ENCODE measurements around the gene ARHGAP4. TPM values are rescaled to one million over a fixed set of nuclear protein-coding genes. Genes with fewer than 3 reads are reported as not detected.

ARHGAP4 gene
- total RNA-seq, 2 donors from 2014 or later: 56.0 to 65.0 TPM

DNA sequence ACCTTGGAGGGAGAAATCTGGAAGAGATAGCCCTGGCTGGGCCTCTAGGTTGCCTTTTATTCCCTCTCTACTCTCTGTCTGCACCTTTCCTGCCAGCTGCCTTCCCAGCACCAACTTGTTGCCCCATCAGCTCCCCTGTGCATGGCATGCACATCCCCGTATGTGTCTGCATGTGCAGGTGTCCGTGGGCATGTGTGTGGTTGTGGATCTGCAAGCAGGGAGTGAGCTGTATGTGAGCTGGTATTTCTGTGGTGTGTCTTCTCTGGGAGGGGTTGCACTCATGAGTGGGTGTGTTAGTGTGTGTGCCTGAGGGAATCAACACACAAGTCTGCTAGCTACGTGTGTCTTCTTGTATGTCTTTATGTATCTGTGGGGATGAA, 50.0 kb downstream of the ARHGAP4 start:
- TF ChIP-seq, protein P1, sequence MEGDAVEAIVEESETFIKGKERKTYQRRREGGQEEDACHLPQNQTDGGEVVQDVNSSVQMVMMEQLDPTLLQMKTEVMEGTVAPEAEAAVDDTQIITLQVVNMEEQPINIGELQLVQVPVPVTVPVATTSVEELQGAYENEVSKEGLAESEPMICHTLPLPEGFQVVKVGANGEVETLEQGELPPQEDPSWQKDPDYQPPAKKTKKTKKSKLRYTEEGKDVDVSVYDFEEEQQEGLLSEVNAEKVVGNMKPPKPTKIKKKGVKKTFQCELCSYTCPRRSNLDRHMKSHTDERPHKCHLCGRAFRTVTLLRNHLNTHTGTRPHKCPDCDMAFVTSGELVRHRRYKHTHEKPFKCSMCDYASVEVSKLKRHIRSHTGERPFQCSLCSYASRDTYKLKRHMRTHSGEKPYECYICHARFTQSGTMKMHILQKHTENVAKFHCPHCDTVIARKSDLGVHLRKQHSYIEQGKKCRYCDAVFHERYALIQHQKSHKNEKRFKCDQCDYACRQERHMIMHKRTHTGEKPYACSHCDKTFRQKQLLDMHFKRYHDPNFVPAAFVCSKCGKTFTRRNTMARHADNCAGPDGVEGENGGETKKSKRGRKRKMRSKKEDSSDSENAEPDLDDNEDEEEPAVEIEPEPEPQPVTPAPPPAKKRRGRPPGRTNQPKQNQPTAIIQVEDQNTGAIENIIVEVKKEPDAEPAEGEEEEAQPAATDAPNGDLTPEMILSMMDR (conservative IDR thresholded peaks at IDR 0.05): no peak
- Mint-ChIP-seq H3K9me3 (peaks cover 56% of the 10 kb centered on the region), H3K4me3 (no peak overlapping the region)

GRCh38 chrX:153875391-153876111, 50.5 kb downstream of the ARHGAP4 start:
- H3K36me3 Mint-ChIP-seq (ENCODE audit: low read depth): no peaks in the 10 kb centered on the region
- no peak overlapping the region for H3K27ac Mint-ChIP-seq
- TF ChIP-seq, protein P1 (conservative IDR thresholded peaks at IDR 0.05): no peak
- H3K9me3 Mint-ChIP-seq: peaks cover 54% of the 10 kb centered on the region
- no peak overlapping the region for H3K9ac ChIP-seq (ENCODE audit: extremely low read depth, low read length, poor library complexity, severe bottlenecking)
- peak overlapping the region; percentile 20 for H3K4me3 Mint-ChIP-seq
- no peak overlapping the region for H3K4me3 ChIP-seq (ENCODE audit: low read length)
- H3K27me3 ChIP-seq (ENCODE audit: control insufficient read depth, insufficient read depth, low read length, poor library complexity, severe bottlenecking): no peaks in the 10 kb centered on the region
- peaks cover 3% of the 10 kb centered on the region for H3K4me1 ChIP-seq (ENCODE audit: control insufficient read depth, insufficient read depth, low read length)
- H3K27ac ChIP-seq (ENCODE audit: low read depth, low read length): no peak overlapping the region
- H3K9me3 ChIP-seq (ENCODE audit: control insufficient read depth, low read length): no peaks in the 10 kb centered on the region
- 0 to 2% methylated on average over 4 to 30 of the region's 42 CpGs for WGBS, 2 experiments (ENCODE audit: insufficient coverage in 1 of 2, insufficient read length in 1 of 2)
- peak; percentile 91 for DNase-seq
- H3K4me1 Mint-ChIP-seq: peaks cover 27% of the 10 kb centered on the region
- H3K36me3 ChIP-seq (ENCODE audit: control insufficient read depth, insufficient read depth, low read length): no peaks in the 10 kb centered on the region
- H3K27me3 Mint-ChIP-seq (ENCODE audit: insufficient read depth): no peaks in the 10 kb centered on the region

More for the DNA sequence above, 50.0 kb downstream of the ARHGAP4 start:
- H3K4me1 ChIP-seq (ENCODE audit: control insufficient read depth, insufficient read depth, low read length): peaks cover 3% of the 10 kb centered on the region
- no peaks in the 10 kb centered on the region for H3K9me3 ChIP-seq (ENCODE audit: control insufficient read depth, low read length)
- H3K36me3 ChIP-seq (ENCODE audit: control insufficient read depth, insufficient read depth, low read length): no peaks in the 10 kb centered on the region
- Mint-ChIP-seq H3K36me3 (ENCODE audit: low read depth) (no peaks in the 10 kb centered on the region), H3K27ac (no peak overlapping the region), H3K4me1 (peaks cover 27% of the 10 kb centered on the region), H3K27me3 (ENCODE audit: insufficient read depth) (no peaks in the 10 kb centered on the region)
- 79% methylated on average over 3 of the region's 3 CpGs; no CpG with 5 or more reads in 1 of the 2 experiments for WGBS, 2 experiments (ENCODE audit: insufficient coverage in 1 of 2, insufficient read length in 1 of 2)
- H3K9ac ChIP-seq (ENCODE audit: extremely low read depth, low read length, poor library complexity, severe bottlenecking): no peak overlapping the region
- no peak for DNase-seq
- no peaks in the 10 kb centered on the region for H3K27me3 ChIP-seq (ENCODE audit: control insufficient read depth, insufficient read depth, low read length, poor library complexity, severe bottlenecking)
- H3K4me3 ChIP-seq (ENCODE audit: low read length): no peak overlapping the region
- H3K27ac ChIP-seq (ENCODE audit: low read depth, low read length): no peak overlapping the region

- Mint-ChIP-seq H3K27me3 (ENCODE audit: insufficient read depth) (no peaks in the 10 kb centered on the region), H3K36me3 (ENCODE audit: low read depth) (no peaks in the 10 kb centered on the region), H3K27ac (no peak overlapping the region), H3K4me1 (peaks cover 24% of the 10 kb centered on the region), H3K4me3 (no peak overlapping the region), H3K9me3 (peaks cover 60% of the 10 kb centered on the region)
- no peak for DNase-seq
- no peaks in the 10 kb centered on the region for H3K27me3 ChIP-seq (ENCODE audit: control insufficient read depth, insufficient read depth, low read length, poor library complexity, severe bottlenecking)
- H3K27ac ChIP-seq (ENCODE audit: low read depth, low read length): no peak overlapping the region
- WGBS, 2 experiments (ENCODE audit: insufficient coverage in 1 of 2, insufficient read length in 1 of 2): 82 to 100% methylated on average over 1 to 13 of the region's 13 CpGs
- H3K4me1 ChIP-seq (ENCODE audit: control insufficient read depth, insufficient read depth, low read length): peaks cover 3% of the 10 kb centered on the region
- H3K4me3 ChIP-seq (ENCODE audit: low read length): no peak overlapping the region
- H3K36me3 ChIP-seq (ENCODE audit: control insufficient read depth, insufficient read depth, low read length): no peaks in the 10 kb centered on the region
- TF ChIP-seq, protein P1 (conservative IDR thresholded peaks at IDR 0.05): no peak
- no peak overlapping the region for H3K9ac ChIP-seq (ENCODE audit: extremely low read depth, low read length, poor library complexity, severe bottlenecking)
- no peaks in the 10 kb centered on the region for H3K9me3 ChIP-seq (ENCODE audit: control insufficient read depth, low read length)
Measured at GRCh38 chrX:153874366-153875125, 51.5 kb downstream of the ARHGAP4 start.
